NCI-H146 treated with DMSO at 0.1 percent for 48 hours (cell line): ENCODE measurements around the gene CTU2.

Source experiments
- DNase-seq: peaks from one replicate; lab custom pipeline; 2025; ENCODE audit not compliant: unreplicated experiment; lab: John Stamatoyannopoulos, UW

The CTU2 gene

DNA sequence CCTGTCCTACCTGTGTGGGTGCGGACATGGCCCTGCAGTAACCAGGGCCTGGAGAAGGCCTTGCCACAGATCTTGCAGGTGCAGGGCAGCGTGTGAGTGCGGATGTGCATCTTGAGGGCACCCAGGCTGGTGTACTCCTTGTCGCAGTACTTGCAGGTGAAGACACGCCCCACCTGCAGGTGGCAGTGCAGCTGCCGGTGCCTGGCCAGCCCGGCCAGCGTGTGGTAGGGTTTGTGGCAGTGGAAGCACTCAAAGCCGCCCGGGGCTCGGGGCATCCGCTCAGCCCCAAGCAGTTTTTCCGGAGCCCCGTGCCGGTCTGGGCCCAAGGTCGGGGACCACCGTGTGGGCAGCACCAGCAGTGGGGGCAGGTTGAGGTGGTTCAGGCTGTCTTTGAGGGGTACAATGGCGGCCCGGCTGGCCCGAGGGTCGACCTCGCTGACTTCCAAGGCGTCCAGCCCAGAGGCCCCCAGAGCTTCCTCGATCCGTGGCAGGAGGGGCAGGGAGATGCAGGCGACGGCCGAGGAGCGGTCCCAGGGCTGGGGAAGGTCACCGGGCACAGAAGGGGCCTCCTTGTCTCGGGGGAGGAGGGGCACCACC lies 25.1 kb upstream of the CTU2 start:
- DNase-seq = no peak

DNA sequence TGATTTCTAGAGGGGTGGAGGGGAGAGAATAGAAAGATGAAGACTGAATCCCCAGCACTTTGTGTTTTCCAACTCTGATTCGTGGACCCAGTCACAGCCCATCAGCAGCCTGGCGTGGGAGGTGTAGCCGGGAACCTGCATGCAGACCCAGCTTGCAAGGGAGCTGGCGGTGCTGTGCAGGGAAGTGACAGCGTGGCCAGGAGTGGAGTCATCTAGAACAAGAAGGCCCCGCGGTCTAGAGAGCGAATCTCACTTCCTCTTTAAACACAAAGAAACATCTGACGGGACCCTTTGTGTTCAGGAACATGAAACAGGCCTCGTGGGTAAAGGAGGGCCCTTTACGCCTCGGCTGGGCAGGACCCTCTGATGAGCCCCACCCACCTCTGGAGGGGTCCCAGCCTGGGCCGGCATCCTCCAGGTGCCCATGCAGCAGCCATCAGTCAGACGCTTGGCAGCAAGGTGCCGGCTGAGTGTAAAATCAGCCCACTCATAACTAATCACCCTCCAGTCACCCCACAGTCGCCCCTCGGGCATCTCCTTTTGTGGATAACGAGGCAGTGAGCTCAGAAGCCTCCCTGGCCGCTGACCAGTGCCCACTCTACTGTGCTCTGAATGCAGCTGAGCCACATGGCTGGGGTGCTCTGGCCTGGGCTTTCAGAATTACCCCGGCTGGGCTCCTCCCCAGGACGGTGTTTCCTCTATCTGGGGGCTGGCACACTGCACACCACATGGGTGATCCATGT lies 24.4 kb upstream of the CTU2 start:
- DNase-seq = no peak

DNA sequence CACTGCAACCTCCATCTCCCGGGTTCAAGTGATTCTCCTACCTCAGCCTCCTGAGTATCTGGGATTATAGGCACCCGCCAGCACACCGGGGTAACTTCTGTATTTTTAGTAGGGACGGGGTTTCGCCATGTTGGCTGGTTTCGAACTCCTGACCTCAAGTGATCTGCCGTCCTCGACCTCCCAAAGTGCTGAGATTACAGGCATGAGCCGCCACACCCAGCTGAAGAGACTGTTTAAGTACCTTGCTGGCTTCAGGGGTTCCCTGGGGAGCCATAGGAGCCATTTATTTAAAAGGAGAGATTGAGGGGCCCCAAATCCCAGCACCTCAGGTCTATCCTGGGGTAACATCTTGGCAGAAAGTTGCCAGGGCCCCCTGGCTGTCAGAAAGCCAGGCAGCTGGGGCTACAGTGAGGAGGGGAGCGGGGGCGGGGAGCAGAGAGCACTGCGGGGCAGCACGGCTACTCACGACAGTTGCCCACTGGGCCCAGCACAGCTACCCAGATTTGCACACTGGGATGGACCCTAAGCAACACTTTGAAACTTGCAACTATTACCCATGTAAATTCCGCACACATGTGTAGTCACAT lies 21.6 kb upstream of the CTU2 start:
- no peak for DNase-seq

DNA sequence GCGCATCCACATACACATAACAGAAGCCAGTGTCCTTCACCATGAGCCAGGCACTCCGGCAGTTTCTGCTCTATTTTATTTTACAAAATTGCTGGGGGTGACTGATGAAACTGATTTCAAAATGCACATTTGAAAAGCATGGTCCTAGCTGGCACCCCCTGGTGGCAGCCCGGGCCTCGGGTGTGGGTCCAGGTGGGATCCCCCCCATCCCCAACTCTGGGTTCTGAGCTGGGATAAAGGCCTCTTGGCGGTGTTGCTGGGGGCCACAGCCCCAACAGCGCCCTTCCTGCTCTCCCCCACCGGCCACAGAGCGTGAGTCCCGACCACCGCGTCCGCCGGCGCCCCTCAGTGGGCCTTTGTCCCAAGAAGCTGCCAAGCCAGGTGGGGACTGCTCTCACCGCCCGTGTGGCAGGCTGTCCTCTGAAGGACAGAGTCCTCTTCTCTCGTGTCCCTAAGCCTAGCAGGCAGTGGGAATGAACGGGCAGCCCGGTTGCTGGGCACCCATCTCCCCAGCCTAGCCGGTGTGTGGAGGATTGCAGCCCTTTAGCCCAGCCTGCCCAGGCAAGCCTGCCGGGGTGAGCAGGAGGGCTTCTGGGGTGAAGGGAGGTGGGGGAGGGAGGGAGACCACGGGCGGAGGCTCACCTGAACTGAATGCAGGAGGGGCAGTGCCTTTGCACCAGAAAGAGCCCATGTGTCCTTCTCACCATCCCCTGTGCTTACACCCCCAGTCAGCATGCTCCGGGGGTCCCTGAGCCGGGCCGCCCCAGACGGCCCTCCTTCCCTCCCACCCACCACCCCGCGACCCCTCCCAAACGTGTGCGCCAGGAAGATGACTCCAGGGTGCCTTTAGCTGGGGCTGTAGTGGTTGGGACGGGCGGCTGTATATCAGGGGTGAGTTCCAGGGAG lies 20.9 kb upstream of the CTU2 start:
- DNase-seq = no peak

DNA sequence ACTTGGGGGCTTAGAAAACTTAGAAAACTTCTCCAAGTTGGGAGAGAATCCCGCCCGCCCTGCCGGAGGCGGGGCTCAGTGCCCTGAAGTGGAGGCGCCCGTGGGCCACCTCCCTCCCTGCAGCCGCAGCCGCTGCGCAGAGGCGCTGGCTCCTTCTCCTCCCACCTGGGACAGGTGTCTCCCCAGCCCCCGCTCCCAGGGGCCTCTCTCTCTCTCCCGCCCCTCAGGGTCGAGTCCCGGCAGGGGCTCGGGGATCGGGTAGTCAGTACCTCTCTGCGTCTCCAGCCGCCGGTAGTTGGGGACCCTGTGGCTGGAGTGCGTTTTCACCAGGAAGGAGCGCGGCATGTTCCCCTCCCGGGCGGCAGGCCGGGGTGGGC lies 20.3 kb upstream of the CTU2 start:
- no peak for DNase-seq

DNA sequence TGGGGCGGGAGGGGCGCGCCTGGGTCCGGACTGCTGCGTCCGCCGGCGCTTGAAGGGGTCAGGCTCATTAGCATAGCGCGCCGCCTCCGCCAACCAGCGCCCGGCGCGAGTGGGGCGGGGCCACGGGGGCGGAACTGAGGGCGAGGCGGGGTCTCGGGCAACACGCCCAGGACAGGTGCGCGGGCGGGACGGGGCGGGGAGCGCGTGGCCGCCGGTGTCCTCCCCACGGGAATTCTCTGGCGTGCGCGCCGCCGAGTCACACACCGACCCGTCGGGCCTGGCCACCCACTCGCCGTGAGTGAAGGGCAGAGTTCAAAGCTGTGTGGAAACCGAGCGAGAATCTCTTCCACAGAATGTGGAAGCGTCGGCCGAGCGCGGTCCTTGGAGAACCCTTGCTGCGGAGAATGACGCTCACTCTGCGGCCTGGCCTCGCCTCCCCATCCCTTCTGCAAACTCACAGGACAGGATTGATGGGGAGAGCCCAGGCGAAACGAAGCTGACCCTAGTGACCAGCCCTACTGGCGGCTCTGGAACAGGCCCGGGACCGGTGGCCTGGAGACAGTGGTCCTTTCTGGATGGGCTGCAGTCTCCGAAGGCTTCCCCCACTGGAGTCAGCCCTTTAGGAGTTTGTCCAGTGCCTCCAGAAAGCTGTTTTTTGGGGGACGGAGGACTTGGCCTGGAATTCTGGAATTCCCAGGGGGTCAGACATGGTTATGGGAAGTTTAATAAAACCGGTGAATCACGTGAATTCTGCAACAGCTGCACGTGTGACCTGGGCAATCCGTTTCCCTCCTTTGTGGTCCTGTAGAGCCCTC lies 19.7 kb upstream of the CTU2 start, which contains the start of gene SNAI3:
Gene SNAI3, minus strand, starts transcription at position 69 of the 815 bp plus-strand sequence. CDS start 101 bp downstream, outside the sequence.
- peak; percentile 35 for DNase-seq

DNA sequence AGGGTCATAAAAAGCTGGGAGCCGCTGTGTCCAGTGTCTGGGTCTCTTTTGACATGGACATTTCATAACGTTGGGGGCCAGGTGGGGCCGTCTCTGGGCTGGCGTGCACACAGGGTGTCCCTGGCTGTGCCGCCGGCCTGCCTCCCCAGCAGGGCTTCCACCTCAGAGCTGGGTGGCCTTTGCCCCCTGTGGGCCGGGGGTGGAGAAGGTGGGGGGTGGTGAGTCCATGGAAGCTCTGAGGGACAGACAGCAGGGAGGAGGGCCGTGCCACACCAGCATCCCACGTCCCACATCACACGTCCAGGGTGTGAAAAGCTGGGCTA lies 19.1 kb upstream of the CTU2 start:
- DNase-seq = no peak

DNA sequence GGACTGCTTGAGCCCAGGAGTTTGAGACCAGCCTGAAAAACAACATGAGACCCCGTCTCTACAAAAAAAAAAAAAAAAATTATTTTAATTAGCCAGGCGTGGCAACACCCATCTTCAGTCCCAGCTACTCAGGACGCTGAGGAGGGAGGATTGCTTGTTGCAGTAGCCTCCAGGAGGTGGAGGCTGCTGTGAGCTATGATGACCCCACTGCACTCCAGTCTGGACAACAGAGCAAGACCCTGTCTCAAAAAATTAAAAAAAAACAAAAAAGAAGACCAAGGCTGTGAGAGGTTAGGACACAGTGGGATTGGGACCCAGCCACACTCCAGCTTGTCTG lies 18.7 kb upstream of the CTU2 start:
- no peak for DNase-seq

DNA sequence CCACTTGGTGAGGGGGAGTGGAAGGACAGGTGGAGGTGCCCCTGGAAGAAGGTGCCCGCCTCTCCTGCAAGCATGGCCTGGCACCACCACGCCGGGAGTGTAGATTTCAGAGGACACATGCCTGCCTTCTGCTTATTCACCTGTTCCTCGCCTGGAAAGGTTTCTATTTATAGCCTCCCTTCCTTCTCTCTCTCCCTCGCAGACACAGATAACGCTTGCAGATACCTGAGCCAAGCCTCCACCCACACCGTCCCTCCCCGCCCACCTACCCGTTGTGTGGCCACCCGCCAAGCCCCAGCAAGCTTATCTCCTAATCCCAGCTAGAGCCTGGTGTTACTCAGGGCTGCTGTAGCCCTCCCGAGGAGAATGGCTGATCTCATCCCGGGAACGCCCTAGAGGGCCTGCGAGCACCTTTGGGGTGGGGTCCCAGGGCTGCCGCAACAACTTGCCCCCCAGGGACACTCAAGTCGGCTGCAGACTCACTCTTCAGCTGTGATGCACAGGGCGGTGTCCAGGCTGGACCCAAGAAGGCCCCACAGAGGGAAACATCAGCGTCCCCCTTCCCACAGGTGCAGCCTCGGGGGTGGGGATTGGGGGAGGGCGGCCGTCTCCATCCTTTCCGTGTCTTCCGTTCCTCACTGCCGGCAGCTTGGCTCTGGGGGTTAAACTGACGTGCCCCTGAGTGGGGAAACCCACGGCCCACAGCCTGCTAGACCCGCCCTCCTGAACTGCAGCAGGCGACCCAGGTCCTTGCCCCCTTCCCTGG lies 18.1 kb upstream of the CTU2 start:
- peak; percentile 69 for DNase-seq

DNA sequence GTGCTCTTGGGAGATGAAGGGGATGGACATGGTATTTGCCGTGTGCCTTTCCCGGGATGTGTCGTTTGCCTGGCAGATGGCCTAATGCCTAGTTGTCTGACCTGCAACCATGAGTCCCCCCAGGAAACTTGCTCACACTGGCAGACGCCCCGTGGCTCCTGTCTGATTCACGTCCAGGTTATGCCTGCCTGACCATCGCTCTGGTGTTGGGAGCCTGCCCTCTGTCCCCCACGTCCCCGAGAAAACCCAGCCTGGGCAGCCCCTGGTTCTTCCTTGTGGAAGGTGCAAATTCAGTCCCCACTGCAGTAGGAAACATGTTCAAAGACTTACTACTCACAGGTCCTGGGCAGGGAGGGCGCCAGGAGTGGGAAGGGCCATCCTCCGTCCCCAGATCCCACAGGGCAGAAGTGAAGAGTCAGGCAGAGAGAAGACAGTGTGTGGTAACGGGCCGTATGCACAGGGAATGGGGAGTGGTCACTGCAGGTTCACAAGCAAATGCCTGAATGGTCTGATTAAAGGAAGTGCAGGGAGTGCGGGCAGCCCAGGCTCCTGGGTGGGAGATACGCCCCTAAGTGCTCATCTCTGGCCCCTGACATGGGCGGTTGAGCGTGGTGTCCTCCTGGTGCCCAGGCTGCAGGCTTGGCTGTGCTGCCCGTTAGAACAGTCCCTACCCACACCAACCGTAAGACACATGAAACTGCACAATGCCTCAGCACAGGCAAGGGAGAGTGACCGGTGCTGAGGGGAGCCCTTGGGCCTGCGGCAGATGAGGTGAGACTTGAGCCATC lies 15.8 kb upstream of the CTU2 start:
- no peak for DNase-seq

DNA sequence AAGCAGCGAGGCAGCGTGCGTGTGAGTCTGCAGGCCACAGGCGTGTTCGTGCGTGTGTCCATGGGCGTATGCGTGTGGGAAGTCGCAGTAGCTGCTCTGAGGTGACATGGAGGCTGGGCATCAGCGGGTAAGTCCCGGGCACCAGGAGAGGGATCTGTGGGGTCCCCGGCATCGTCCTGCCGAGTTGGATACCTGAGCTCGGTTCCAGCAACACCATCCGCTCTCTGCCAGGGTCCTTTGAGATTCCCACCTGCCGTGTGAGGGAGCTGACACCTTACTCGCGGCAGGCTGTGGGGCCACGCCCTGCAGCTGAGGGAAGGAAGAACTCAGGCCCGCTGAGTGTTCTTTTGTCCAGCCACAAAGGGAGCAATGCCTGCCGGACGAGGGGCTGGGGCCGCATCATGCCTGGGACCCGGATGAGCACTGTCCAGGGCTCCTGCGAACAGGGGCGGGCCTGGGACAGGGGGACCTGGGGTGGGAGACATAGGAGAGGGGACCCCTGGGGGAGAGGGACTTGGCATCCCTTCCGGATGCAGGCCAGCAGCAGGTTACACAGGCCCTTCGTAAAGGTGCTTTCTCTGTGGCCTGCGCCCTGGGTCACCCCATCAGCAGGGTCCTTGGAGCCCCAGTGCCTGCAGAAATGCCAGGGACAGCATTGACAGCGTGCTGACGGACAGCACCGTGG lies 15.0 kb upstream of the CTU2 start:
- DNase-seq = no peak

DNA sequence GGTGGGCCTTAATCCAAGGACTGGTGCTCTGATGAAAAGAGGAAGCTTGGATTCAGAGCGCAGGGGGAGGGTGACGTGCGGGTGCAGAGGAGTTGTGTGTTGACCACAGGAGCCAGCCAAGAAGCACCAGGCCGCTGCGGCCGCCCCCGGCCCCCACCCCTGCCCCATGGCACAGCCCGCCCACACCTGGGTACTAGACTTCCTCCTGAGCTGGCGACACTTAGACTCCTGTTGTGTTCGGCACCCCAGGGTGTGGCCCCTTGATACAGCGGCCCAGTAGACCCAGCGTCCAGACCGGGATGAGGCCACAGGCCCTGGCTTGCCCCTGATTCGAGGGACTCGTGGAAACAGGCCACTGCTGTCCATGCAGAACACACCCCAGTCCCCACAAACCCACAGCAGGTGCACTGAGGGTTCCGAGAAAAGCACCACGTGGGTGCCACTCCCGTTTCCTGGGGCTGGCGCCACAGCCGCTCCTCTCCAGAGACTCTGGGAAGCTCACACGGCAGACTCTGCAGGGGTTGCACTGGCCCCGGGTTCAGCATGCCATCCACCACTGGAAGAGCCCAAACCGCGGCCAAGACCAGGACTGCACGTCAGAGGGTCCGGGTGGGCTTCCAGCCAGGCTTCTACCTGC lies 14.3 kb upstream of the CTU2 start:
- DNase-seq = no peak

DNA sequence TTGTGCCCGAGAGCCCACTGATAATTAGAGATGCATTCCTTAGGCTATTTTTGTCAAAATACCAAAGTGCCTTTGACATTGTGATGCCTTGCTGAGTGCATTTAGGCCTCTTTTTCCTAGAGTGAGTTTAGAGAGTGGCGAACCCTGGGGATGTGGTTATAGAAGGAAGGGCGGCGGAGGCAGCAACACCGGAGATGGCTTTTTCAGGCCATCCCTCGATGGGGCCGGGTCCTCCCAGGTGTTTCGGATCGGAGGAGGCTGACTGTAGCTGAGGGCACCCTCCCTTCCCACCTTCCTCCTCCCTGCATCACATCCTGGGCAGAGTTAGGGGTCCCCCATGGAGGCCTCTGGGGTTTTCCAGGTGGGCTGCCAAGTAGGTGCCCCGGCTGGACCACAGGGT lies 13.4 kb upstream of the CTU2 start:
- DNase-seq = no peak

DNA sequence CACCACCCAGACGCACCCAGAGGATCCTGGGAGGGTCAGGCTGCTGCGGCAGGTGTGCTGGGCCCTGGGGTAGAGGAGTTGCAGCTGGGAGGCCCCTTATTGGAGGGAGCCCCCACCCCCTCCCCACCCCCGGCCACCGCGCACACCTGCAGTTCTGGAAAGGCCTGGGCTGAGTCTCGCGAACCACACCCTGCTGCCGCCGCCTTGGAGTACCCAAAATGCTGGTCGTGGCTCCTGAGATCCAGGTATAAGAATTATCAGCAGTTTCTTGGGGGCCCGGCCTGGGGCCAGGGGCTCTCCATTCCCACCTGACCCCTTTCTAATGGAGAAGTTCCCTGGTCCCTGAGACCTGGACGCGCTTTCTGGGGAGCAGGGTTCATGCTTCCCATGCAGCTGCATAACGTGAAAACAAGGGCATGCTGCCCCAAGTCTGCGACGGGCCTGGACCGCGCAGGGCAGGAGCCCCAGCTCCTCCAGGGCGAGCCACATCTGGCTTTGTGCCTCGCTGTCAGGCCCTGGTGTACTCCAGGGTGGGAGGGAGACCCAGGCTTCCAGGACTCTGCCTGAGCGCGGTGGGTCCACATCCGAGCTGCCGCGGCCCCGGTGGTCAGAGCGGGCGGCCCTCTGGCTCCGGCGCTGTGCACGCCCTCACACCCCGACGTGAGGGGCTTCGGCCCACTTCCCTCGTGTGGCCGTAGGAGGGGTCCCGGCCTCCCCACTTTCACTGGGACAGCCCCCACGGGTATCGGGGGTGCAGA lies 12.7 kb upstream of the CTU2 start:
- DNase-seq = no peak

DNA sequence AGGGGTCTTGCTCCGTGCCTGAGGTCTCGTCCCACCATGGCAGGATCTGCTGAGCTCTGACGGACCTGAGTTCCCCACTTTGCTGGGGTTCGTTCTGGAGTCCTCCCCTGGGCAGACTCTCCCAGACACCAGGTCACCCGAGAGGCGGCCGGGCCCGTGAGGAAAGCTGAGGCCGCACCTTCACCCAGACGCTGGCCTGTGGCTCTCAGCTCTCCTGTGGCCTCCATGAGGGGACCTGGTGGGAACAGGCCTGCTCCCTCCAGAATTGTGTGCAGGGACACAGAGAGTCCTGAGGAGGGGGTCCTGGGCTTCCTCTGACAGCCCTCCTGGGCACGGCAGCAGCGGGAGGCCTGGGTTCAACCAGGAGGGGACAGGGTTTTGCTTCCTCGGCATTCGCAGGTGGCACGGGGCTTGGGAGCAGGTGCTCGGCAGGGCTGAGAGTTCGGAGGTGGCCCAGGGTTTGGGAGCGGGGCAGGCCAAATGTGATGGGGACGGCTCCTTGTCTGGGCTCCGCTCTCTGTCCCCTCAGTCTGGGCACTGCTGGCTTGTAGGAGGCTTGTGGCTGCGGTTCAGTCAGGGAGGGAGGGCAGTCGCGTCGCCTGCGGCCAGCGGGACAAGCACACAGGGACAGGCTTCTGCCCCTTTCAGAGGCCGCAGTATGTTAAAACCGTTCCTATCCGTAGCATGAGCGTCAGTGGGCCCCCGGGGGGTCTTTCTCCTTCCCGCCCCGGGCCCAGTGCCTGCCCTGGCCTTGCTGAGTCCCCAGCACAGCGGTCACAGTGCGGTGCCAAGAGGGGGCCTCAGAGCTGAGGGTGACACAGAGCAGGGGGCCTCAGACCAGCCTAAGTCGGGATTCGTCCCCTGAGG lies 11.8 kb upstream of the CTU2 start:
- DNase-seq = no peak

DNA sequence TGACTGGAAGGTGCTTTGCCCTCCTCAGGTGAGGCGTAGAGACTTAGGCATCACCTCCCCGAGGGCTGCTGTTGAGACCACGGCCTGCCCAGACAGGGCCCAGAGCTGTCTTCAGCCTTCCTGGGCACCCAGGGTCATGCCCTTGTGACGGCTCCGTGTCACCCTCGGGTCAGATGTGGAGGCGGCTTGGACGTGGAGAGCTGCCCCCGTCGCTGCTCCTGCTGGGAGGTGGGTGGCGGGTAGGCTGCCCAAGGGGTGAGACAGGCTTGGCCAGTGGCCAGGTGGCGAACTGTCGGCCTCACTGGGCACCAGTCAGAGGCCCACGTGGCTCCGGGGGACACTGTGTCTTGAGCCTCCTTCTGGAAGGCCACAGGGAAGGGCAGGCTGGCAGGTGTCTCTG lies 11.1 kb upstream of the CTU2 start:
- DNase-seq = no peak

DNA sequence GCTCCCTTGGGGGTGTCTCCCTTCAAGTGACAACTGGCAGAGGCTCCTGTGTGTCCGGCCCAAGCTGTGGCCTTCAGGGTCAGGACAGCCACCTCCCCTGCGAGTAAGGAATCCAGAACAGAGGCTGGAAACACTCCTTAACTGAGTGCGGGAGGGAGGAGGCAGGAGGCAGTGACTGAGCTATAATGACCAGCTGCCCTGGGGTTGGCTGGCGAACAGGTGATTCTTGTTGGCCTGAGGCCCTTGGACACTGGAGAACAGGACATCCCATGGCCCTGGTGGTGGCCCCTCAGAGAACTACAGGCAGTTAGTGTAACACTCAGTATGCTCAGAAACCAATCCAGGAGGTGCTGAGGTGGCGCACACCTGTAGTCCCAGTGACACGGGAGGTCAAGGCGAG lies 10.6 kb upstream of the CTU2 start:
- no peak for DNase-seq
